Endometrial microvascular endothelial cells (primary cell): ENCODE data around the gene MAP4. TPM values are rescaled to one million over a fixed set of nuclear protein-coding genes. Genes with fewer than 3 reads are reported as not detected.
"Not testable (repeated sequence)": the region's sequence is repeated elsewhere in the genome, so short reads cannot be mapped to it uniquely, and the experiment has no call there.

Source experiments
- in situ Hi-C: cut with HindIII; loops from 2 replicates; pipeline ENCODE4 v1.10.0; 2017; ENCODE audit warnings: low sequenced_read_pairs, low pct_unique_long_range_greater_than_20kb; ENCODE audit errors: inconsistent ontology term
- total RNA-seq: library from RNA; depleted of rRNA; stranded (reverse); fragments of >200 nt; gene quantifications from one replicate; pipeline ENCODE4 v1.2.3, GENCODE V29; 2015; ENCODE audit errors: inconsistent ontology term

MAP4 gene
- total RNA-seq, 1 donor from 2014 or later = 156 TPM

DNA sequence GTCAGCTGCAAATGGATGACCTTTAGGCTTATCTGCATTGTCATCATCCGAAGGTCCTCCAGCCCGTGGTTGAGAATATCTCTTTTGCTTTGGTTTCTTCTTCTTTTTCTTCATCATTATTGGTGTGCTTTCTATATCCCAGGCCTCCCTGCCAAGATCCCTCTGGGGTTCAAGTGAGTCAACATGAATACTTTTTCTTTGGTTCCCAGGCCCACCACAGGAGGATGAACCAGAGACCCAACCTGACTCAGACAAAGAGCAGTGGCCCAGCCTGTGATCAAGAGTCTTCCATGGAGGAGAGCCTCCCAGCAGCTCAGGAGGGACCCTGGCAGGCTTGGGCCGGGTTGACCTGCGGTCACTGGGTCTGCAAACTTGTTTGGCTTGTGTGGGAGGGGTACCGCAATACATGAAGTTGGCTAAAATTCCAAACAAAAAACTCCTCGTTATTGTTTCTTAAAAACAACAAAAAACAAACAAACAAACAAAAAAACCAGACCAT is 104.2 kb downstream of the MAP4 start:
- in situ Hi-C loops = no loop called here

DNA sequence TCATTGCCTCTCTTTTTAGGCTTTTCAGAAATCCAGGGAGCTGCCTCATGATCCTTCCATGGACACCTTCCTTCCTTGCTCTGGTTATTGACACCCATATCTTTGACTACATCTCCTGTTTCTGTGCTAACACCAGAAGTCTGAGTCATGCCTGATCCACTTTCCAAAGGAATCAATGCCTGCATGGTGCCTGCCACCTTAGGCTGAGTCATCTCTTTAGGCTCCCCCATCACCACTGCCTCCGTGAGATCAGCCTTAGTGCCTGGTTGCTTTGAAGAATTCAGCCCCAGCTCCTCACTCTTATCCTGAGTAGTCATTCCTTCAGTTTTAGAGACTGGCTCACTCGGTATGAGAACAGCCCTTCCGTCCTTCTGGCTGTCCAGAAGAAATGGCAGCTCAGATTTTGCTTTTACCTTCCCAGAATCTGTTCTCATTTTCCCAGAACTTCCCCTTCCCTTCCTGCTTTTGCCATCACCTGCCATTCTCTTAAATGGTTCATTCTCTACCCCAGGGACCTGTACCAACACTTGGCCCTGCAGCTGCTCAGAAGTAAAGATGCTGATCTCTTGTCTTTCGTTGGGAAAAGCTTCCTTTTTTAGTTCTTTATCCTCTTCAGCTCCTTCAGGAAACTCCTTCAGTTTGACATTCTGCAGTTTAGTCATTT is 105.3 kb downstream of the MAP4 start:
- in situ Hi-C loops = no loop called here

DNA sequence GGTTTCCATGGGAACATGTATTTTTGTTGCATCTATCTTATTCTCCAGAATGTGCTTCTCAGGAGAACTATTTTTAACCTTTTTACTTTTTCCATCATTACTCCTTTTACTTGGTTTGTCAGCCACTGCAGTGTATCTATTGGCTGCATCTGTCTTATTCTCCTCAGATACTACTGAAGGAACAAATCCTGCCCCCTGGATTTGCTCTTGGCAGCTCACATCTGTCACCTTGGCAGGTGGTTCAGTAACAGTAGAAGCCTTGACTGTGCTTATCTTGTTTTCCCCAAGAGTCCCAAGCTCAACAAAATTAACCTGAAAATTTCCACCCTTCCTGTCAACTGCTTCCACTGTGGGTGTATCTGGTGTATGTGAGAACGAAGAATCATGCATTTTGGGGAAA is 106.0 kb downstream of the MAP4 start:
- in situ Hi-C loops = no loop called here

DNA sequence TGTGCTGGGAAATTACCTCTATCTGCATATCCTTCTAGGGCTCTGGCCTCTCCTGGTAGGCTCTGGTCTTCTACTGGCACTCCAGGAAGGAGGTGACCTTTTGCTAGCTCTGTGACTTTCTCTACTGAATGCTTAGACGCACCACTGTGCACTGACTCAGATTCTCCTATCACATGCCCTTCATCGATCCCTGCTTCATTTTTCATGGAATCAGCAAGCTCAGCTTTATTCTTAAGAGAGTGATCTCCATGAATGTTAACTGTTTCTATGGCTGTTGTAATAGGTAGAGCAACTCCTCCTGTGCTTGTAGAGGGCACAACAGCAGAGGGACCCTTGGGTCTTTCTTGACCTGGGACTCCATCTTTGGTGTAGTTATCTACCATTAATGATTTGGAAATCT is 106.6 kb downstream of the MAP4 start:
- in situ Hi-C loops = no loop called here

DNA sequence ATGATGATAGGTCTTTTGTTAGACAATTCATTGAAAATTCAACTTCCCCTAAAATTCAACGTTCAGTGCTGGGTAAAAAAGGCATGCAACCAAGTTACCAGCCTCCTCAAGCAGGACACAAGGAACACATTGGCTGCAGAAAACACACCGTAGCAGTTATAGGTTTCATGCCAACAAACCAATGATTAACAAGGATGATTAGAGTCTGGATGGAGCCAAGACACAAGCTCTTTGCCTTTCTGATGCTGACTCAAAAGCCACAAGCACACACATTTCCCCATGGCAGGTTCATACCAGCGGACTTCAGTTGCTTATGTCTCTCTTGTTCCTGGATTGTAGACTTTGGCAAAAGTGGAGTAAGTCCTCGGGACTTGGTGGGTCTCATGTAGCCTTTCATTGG is 107.5 kb downstream of the MAP4 start:
- in situ Hi-C loops = no loop called here

DNA sequence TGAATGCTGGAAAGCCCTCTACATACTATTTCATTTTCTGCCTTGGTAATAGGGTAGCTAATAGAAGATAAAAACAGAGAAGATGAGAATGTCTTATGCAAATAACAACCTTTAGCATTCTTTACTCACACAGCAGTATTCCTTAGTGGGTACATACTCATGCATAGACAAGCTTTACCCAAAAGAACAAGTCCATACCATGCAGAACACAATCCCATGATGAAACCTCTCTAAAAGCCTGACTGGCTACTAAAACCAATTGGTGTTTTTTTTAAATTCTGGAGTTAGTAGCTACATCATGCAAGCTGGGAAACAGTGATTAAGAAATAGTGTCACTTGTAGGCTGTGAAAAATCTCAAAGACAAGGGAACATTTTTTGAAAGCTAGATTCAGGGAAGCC is 108.4 kb downstream of the MAP4 start:
- in situ Hi-C loops = no loop called here

DNA sequence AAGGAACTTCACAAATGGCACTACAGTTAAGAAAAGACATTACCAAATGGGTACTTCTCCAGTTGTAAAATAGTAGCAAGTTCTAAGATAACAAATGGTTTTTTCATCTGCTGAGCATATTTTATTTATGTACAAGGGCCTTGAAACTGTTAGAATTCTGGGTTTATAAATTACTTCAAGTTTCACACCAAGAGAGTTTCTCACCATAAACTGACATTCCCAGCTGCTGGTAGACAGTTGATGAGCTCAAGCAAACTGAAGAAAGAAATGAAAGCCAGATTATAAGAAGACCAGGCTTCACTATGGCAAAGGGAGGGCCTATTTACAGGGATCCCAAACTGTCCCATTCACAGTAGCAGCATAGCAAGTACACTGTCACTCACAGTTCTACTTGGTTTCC is 113.5 kb downstream of the MAP4 start:
- in situ Hi-C loops = no loop called here

DNA sequence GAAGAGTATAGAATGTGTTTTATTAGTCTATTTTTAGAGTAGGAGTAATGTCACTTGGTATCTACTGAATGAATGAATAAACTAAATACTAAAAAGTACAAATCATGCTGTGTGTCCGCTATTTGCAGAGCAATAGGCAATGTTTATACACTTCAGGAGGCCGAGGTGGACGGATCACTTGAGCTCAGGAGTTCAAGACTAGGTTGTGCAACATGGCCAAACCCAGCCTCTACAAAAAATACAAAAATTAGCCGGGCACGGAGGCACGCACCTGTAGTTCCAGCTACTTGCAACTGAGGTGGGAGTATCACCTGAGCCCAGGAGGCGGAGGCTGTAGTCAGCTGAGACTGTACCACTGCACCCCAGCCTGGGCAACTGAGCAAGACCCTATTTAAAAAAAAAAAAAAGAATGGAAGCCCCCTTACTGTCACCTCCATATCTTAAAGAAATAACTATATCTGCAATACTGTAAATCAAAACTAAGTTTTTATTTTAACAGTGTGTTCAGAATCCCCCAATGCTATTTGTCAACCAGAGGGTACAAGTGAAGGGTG is 114.9 kb downstream of the MAP4 start:
- in situ Hi-C loops = no loop called here

DNA sequence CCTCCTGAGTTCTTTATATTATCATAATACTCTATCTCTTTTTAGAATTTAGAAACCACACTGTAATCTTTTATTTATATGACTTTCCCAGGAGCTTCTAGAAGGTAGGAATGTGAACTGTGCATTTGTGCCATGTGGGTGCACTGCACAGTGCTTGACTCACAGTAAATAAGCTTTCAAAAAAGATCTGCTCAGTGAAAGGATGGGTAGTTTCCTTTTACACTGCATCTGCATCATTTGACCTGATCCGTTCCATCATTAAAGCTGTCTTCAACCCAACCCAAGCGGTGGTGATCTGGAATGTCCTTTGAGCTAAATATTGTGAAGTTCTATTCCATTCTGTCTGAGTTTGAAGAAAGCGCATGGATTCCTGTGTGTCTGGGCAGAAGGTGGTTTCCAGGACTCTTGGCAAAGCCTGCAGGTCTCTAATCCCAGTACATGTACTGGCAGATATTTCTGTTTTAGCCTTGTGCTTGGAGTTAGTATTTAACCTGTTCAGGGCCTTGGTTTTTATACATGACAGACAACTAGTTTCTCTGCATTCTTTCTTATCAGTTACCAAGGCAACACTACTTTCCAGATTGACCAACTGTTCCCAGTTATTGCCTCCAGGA is 116.6 kb downstream of the MAP4 start:
- in situ Hi-C loops = no loop called here

DNA sequence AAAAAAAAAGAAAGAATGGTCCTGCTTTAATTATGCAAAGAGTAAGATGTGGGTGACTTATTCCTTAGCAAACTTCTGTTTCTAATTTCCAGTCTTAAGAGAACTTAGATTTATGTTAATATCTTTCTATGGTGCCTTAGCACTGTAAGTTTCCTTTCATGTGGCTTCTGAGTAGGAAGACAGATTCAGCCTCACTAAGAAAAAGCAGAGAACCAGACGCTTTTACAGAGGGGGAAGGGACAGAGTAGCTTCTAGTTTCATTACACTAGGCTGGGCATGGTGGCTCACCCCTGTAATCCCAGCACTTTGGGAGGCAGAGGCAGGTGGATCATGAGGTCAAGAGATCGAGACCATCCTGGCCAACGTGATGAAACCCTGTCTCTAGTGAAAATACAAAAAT is 118.3 kb downstream of the MAP4 start:
- in situ Hi-C loops = no loop called here

DNA sequence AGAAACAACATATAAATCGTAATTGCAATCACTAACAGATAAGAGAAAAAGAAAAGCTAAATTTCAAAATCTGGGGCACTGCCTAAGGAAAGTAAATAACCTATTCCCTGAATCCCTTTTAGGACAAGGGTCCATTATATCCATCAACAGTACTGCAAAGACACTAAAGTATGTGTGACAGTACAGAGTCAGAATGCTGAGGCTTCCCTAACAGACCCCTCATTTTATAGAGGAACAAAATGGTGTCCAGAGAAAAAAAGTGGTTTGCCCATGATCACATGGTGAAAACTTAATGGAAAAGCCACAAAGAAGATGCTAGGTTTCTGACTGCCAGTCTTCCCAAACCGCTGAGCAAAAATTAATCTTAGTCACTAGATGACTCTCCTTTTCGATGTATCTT is 119.5 kb downstream of the MAP4 start:
- in situ Hi-C loops = no loop called here

DNA sequence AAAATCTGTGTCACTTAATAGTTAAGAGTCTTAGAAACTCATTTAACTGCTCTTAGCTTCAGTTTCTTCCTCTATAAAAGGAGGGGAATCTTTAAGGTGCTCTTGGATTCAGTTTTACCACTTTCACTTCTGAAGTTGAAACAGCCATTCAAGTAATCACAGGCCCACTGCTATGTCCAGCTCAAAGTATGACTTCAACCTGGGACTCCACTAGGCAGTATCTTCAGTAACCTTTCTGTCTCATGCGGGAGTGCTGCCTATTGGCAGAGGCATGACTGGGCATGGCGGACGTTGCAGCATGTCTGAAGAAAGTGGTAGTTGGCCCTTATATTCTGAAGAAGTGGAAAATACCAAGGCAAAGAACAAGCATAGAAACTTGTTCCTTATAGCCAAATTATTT is 121.0 kb downstream of the MAP4 start:
- in situ Hi-C loops = no loop called here

DNA sequence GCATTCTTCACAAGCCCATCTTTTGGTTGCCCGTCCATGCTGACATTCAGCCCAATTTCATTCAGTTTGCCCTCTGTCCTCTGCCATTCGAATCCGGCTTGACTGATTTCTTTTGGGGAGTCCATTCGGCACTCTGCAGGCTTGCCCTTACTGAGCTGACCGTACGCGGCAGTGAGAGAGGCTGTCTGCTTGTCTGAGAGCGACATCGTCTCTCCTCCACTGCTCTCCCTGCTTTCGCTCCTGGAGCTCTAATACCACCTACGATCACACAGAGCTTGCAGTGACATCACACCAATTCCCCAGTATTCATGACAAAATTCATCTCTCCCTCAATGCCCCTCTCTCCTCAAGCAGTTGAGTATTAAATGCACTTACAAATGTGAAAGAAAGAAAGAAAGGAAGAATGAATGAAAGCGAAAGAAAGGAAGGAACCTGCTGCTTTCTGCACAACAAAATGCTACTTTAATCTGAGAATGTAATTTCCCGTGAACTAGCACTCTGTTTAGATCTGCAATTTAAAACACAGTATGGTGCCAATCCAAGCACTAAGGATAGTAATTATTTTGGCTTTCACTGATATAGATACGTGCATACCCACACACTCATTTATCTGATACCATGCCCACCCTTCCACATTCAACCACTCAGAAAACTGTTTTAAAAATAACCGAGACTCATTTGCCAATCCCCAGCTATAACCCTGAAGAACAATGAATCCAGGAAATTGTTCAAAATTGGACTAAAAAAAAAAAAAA is 123.8 kb downstream of the MAP4 start:
- in situ Hi-C loops = no loop called here

DNA sequence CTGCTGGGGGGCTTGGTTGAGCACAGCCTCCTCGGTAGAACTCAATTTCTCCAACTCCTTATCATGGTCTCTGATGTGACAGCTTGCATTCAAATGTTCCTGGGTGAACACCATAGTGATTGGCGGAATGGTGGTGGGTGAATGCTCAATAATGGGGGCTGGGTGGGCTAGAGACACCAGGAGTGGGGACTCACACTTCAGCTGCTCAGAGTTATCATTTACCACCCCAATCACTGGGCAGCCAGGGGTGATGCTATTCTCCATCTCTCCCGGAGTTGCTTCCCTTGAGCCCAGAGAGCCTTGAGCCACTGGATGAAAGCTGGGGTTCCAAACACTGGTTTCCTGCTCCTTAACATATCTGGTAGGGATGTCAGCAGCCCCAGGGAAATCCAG is 124.6 kb downstream of the MAP4 start:
- in situ Hi-C loops = no loop called here

DNA sequence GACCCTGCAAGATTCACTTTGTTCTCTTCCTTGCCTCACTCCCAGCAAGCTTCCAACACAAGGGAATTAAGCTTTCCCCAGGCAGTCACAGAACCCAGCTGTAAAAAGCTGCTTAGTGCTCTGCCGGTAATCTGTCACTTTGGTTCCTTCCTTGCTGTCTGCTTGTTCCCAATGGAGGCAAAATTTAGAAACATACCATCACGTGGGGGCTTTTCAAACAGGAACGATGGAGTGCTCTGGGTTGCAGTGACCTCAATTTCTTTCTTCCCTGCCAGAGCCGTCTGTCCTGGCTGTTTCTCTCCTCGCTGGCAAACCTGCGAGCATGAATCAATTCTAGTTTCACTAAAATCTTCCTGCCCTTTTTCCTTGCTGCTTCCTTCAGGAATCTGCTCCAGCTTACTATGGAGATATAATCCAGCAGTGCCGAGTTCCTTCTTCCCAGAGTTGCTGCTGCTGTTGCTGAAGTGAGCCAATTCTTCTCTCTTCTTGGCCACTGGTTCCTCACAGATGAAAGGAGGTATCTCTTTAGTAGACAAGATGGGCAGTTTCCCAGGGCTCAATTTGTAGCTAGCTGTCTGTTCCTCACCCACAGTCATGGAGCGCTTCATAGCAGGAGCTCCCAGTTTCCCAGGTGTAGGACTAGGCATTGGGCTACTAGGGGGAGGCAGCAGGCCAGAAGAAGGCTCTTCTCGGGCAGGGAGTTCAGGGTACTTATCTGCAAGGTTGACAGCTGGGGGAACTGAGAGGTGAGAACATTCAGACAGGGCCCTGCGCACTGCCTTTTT is 125.2 kb downstream of the MAP4 start:
- in situ Hi-C loops = no loop called here

DNA sequence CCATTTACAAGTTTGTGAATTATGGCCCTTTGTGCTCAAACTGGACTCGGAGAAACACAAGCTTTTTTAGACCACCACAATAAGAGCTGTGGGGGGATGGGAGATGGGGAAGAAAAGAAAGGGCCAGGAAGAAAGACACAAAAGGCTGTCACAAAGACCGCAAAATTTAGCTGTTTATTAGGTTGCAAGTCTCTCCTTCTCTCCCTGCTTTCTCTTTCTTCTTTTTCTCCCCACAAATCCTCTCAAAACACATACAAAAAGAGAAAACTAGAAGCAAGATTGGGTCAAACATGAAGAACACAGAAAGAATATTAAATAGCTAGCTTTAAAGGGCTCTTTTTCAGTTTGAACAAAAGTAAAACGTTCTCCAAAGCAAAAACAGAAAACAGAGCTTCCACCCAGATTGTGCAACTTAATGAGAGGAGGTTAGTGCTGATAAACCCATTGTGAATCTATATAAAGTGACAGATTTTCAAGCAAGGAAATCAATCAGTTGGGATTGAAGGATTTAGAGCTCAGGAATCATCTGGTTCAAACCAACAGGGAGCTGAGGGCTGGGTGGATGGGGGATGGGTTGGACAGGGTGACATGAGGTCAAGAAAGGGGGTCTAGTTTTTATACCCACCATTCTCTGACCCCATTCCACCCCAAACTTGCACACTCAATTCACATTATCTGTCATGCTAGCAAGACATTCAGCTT is 125.9 kb downstream of the MAP4 start:
- in situ Hi-C loops = no loop called here

DNA sequence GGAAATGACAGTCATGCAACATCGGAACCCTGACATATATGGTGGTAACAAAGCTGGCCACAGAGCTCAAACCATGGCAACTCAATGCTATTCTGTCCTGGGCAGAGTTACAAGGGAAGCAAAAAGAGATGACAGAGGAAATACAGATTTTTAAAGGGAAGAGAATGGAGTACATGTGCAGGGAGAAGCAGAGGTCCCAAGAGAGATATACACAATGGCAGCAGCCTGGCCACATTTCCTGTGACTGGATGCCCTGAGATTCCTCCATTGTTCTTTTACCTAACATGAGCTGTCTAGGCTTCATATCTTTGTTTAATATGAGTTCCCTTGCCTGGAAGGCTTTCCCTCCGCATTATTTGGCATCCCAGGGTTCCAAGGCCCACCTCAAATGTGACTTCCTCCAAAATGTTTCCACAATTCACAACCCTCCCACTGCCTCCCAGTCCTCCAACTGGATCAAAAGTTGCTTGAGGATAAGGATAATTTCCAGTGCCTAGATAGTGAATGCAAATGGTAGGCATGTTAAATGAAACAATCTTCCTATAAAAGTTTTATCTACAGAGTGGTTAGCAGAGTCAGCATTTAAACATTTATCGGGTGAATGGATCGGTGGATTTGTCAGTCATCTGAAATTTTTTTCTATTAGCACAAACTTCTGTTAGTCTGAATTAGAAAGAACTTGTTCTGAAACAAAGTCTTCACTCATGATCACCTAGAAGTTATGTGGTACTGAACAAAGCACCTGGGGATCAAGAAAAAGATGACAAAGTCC is 127.0 kb downstream of the MAP4 start:
- in situ Hi-C loops = no loop called here

DNA sequence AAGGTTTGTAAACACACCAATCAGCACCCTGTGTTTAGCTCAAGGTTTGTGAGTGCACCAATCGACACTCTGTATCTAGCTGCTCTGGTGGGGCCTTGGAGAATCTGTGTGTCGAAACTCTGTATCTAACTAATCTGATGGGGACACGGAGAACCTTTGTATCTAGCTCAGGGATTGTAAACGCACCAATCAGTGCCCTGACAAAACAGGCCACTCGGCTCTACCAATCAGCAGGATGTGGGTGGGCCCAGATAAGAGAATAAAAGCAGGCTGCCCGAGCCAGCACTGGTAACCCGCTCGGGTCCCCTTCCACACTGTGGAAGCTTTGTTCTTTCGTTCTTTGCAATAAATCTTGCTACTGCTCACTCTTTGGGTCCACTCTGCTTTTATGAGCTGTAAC is 128.2 kb downstream of the MAP4 start:
- in situ Hi-C loops = not testable (repeated sequence)
